Liver (tissue), 9 donors: Measurements from ENCODE around the gene ASCL2. TPM values are rescaled to one million over a fixed set of nuclear protein-coding genes. Genes with fewer than 3 reads are reported as not detected.

ENCODE experiments used
- DNase-seq: peaks from one replicate; pipeline ENCODE4 v3.0.0-alpha.2; 2017; ENCODE audit warnings: low spot score
- H3K27ac ChIP-seq, 2 donors: one replicate each; pipeline ENCODE4 v1.7.0; 2013; ENCODE audit warnings: inconsistent platforms in 2 of 2, low read length in 2 of 2, control low read depth in 1 of 2, low read depth in 1 of 2, mild to moderate bottlenecking in 1 of 2
- H3K27me3 ChIP-seq, 4 donors: one replicate each; pipeline versions ENCODE4 v1.6.1 to v1.7.0; 2013; ENCODE audit warnings: low read length in 3 of 4, inconsistent platforms in 1 of 4, mild to moderate bottlenecking in 1 of 4, moderate library complexity in 1 of 4; ENCODE audit not compliant: control insufficient read depth in 4 of 4, insufficient read depth in 4 of 4
- H3K36me3 ChIP-seq, 4 donors: one replicate each; pipeline versions ENCODE4 v1.6.1 to v1.7.0; 2013; ENCODE audit warnings: low read length in 3 of 4, mild to moderate bottlenecking in 3 of 4, low read depth in 1 of 4, moderate library complexity in 1 of 4; ENCODE audit not compliant: control insufficient read depth in 4 of 4, insufficient read depth in 3 of 4
- H3K4me1 ChIP-seq, 4 donors: one replicate each; pipeline versions ENCODE4 v1.6.1 to v1.7.0; 2013; ENCODE audit warnings: low read length in 3 of 4, mild to moderate bottlenecking in 3 of 4, moderate library complexity in 1 of 4; ENCODE audit not compliant: control insufficient read depth in 4 of 4, insufficient read depth in 4 of 4
- H3K4me3 ChIP-seq, 3 donors: one replicate each; pipeline versions ENCODE4 v1.6.1 to v1.7.0; 2013; ENCODE audit warnings: low read length in 3 of 3, control low read depth in 1 of 3, low read depth in 1 of 3, mild to moderate bottlenecking in 1 of 3
- H3K9ac ChIP-seq, 2 donors: one replicate each; pipeline ENCODE4 v1.7.0; 2013; ENCODE audit warnings: low read length in 2 of 2, mild to moderate bottlenecking in 2 of 2, moderate library complexity in 2 of 2, control low read depth in 1 of 2, low read depth in 1 of 2
- H3K9me3 ChIP-seq, 4 donors: one replicate each; pipeline versions ENCODE4 v1.6.1 to v1.7.0; 2013; ENCODE audit warnings: low read length in 3 of 4; ENCODE audit not compliant: control insufficient read depth in 4 of 4
- ATF3 ChIP-seq: IDR thresholded peaks from 2 replicates; pipeline ENCODE4 v1.6.1; 2016; ENCODE audit warnings: antibody characterized with exemption
- CTCF ChIP-seq: fragments of 150-350 bp; IDR thresholded peaks from 2 replicates; pipeline ENCODE4 v1.5.1; 2017; ENCODE audit warnings: improper control_type of control experiment, low read depth, low read length; ENCODE audit not compliant: missing input control
- EGR1 ChIP-seq, 2 donors: IDR thresholded peaks; 2 replicates each; pipeline ENCODE4 v1.6.1; 2016 to 2018; ENCODE audit warnings: antibody characterized with exemption in 2 of 2, low read depth in 2 of 2
- FOXA1 ChIP-seq: IDR thresholded peaks from 2 replicates; pipeline ENCODE4 v1.6.1; 2016; ENCODE audit warnings: antibody characterized with exemption
- FOXA2 ChIP-seq: IDR thresholded peaks from 2 replicates; pipeline ENCODE4 v1.6.1; 2016; ENCODE audit warnings: antibody characterized with exemption
- GABPA ChIP-seq, 2 donors: IDR thresholded peaks in 1 of 2; conservative IDR thresholded peaks in 1 of 2; 2 replicates each; pipeline ENCODE4 v1.6.1; 2016; ENCODE audit warnings: antibody characterized with exemption in 2 of 2, mild to moderate bottlenecking in 1 of 2, moderate library complexity in 1 of 2
- HNF4A ChIP-seq, 2 donors: conservative IDR thresholded peaks; 2 replicates each; pipeline ENCODE4 v1.6.1; 2016; ENCODE audit warnings: antibody characterized with exemption in 2 of 2, mild to moderate bottlenecking in 2 of 2
- HNF4G ChIP-seq: IDR thresholded peaks from 2 replicates; pipeline ENCODE4 v1.6.1; 2016; ENCODE audit warnings: antibody characterized with exemption
- MAX ChIP-seq: IDR thresholded peaks from 2 replicates; pipeline ENCODE4 v1.6.1; 2016; ENCODE audit warnings: antibody characterized with exemption
- RAD21 ChIP-seq, 2 donors: IDR thresholded peaks; 2 replicates each; pipeline ENCODE4 v1.6.1; 2016; ENCODE audit warnings: antibody characterized with exemption in 2 of 2, mild to moderate bottlenecking in 2 of 2
- RXRA ChIP-seq, 2 donors: IDR thresholded peaks; 2 replicates each; pipeline ENCODE4 v1.6.1; 2017 to 2018; ENCODE audit warnings: antibody characterized with exemption in 2 of 2, mild to moderate bottlenecking in 1 of 2
- SP1 ChIP-seq: IDR thresholded peaks from 2 replicates; pipeline ENCODE4 v1.6.1; 2018; ENCODE audit warnings: antibody characterized with exemption, mild to moderate bottlenecking
- ZBTB33 ChIP-seq: IDR thresholded peaks from 2 replicates; pipeline ENCODE4 v1.6.1; 2016; ENCODE audit warnings: antibody characterized with exemption
- WGBS: extraction: QIAGEN DNeasy Blood & Tissue Kit; methylation state at CpG from one replicate; pipeline ENCODE4 v1.1.7; 2013; 5-methylcytosine and 5-hydroxymethylcytosine counted together
- polyA plus RNA-seq, 2 donors: library from polyadenylated mRNA; stranded (reverse) in 1 of 2; unstranded in 1 of 2; fragments of 200-250 nt in 1 of 2; fragments of >200 nt in 1 of 2; fragmentation: Nextera tagmentation in 1 of 2; extraction: Ambion mirVana in 1 of 2; gene quantifications; one replicate each; pipeline versions ENCODE4 v1.2.1 to v1.2.3, GENCODE V29; 2013 to 2015
- total RNA-seq, 2 donors: library from RNA; depleted of rRNA; stranded (reverse); fragments of >200 nt; gene quantifications; one replicate each; pipeline ENCODE4 v1.2.3, GENCODE V29; 2014
- donor health status: healthy.
- donor health status: healthy.
- donor health status: healthy.
- donor health status: healthy.
- donor health status: healthy.

Gene ASCL2
- total and polyA plus RNA-seq, 4 donors = 0.17 to 0.47 (median 0.32) TPM

- Histone ChIP-seq H3K27ac (no peak overlapping the region), H3K27me3 (no peaks in the 10 kb centered on the region), H3K4me3 (no peak overlapping the region), H3K36me3 (no peaks in the 10 kb centered on the region), H3K9ac (no peak overlapping the region), H3K9me3 (no peaks in the 10 kb centered on the region), H3K4me1 (no peaks in the 10 kb centered on the region)
- no peak for DNase-seq
- WGBS = 90% methylated on average over 14 of the region's 14 CpGs
- no peak for TF ChIP-seq RXRA (IDR thresholded peaks at IDR 0.05)
- no peak for TF ChIP-seq HNF4A (conservative IDR thresholded peaks at IDR 0.05)
- TF ChIP-seq RAD21 (IDR thresholded peaks at IDR 0.05) = no peak
- no peak for TF ChIP-seq FOXA2
These were observed 14.0 kb downstream of the ASCL2 start for GRCh38 chr11:2256293-2256913.

GRCh38 chr11:2252018-2252417 lies 18.4 kb downstream of the ASCL2 start:
- H3K27ac ChIP-seq = no peak overlapping the region
- no peak overlapping the region for H3K4me3 ChIP-seq
- TF ChIP-seq SP1 = no peak
- TF ChIP-seq MAX = no peak
- no peak for TF ChIP-seq FOXA2
- no peak for TF ChIP-seq HNF4G
- no peaks in the 10 kb centered on the region for H3K9me3 ChIP-seq
- WGBS = 83% methylated on average over 6 of the region's 6 CpGs
- DNase-seq = no peak
- H3K36me3 ChIP-seq = no peaks in the 10 kb centered on the region
- no peaks in the 10 kb centered on the region for H3K27me3 ChIP-seq
- peaks cover 0 to 3% (median 0%) of the 10 kb centered on the region in 4 donors for H3K4me1 ChIP-seq
- no peak overlapping the region for H3K9ac ChIP-seq

GRCh38 chr11:2251138-2251537 lies 19.2 kb downstream of the ASCL2 start:
- no peak for TF ChIP-seq EGR1 (IDR thresholded peaks at IDR 0.05; ENCODE audit: low read depth in 2 of 2)
- TF ChIP-seq FOXA1 = no peak
- no peak for TF ChIP-seq HNF4A (conservative IDR thresholded peaks at IDR 0.05)
- no peak for TF ChIP-seq SP1
- TF ChIP-seq HNF4G = no peak
- no peak for TF ChIP-seq ZBTB33
- no peak for TF ChIP-seq ATF3
- H3K27me3 ChIP-seq = no peaks in the 10 kb centered on the region
- H3K4me1 ChIP-seq = peaks cover 0 to 3% (median 0%) of the 10 kb centered on the region in 4 donors
- no peak overlapping the region for H3K9ac ChIP-seq
- no peaks in the 10 kb centered on the region for H3K9me3 ChIP-seq
- no peak overlapping the region for H3K4me3 ChIP-seq
- WGBS = 96% methylated on average over 6 of the region's 6 CpGs
- H3K36me3 ChIP-seq = no peaks in the 10 kb centered on the region
- H3K27ac ChIP-seq = no peak overlapping the region
- DNase-seq = no peak

GRCh38 chr11:2250485-2250884 lies 19.9 kb downstream of the ASCL2 start:
- no peak for DNase-seq
- Histone ChIP-seq H3K9ac (no peak overlapping the region), H3K27me3 (no peaks in the 10 kb centered on the region), H3K4me1 (peaks cover 0 to 3% (median 0%) of the 10 kb centered on the region in 4 donors), H3K9me3 (no peaks in the 10 kb centered on the region), H3K4me3 (no peak overlapping the region), H3K27ac (no peak overlapping the region), H3K36me3 (no peaks in the 10 kb centered on the region)
- TF ChIP-seq HNF4A (conservative IDR thresholded peaks at IDR 0.05) (no peak), CTCF (no peak), GABPA (IDR thresholded peaks at IDR 0.05 in 1 of 2, conservative IDR thresholded peaks at IDR 0.05 in 1 of 2) (no peak), RAD21 (IDR thresholded peaks at IDR 0.05) (no peak), ZBTB33 (no peak)
- 80% methylated on average over 8 of the region's 8 CpGs for WGBS
